Superior temporal gyrus (tissue), 1 donor: ENCODE data around the gene VPS36.
"Not testable (repeated sequence)": the region's sequence is repeated elsewhere in the genome, so short reads cannot be mapped to it uniquely, and the experiment has no call there.

Source experiments
- DNase-seq: peaks from one replicate; pipeline ENCODE4 v3.0.0-alpha.2; 2016; ENCODE audit errors: extremely low spot score

Gene VPS36

DNA sequence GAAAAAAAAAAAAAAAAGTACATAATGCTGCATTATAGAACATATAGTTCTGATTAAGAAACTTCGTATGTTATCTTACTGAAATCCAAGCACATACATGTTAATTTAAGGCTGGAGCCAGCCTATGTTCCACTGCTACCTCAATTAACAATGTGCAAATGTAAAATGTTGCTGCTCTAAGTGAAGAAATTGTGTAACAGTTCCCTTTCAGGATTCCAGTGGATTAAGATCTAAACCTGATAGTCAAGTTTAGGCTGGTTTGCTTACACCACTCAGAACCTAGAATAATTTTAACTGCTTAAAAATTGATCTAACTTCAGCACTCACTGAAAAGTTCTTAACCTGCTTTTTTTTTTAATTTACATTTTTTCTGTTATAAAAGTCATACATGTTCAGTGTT is 4.2 kb downstream of the VPS36 start:
- DNase-seq, result no peak

DNA sequence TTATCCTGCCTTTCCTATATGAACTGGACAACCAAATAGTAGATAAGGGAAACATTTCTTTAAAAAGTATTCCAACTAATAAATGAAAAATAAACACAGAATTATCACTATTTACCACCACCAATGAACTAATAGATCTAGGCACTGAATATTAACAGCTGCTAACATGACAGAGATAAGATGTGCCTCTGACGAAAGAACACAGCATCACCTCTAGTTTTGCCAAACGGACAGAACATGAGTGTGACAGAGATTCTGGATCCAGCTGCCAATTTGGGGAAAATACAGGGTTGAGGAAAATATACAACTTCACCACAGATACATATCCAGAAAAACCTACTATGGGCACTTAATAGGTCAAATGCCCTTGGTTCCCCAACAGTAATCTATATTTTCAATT is 18.0 kb downstream of the VPS36 start:
- no peak for DNase-seq

DNA sequence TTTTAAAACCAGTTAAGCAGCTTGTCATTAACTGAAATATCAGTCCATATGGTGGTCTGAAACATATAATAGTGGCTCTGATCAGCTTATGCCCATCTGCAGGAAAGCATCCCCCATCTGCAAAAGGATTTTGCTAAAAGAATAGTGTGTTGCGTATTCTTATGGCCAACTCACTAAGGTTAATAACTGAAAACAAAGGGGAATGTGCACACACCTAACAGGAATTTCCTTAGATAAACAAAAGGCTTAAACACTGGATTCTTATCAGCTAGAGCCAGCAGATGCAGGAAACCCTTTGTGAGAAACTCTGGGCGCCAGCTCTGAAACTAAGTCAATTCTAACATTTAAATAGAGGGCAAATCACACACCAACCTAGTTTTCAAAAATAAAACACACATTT is 22.1 kb downstream of the VPS36 start:
- no peak for DNase-seq

DNA sequence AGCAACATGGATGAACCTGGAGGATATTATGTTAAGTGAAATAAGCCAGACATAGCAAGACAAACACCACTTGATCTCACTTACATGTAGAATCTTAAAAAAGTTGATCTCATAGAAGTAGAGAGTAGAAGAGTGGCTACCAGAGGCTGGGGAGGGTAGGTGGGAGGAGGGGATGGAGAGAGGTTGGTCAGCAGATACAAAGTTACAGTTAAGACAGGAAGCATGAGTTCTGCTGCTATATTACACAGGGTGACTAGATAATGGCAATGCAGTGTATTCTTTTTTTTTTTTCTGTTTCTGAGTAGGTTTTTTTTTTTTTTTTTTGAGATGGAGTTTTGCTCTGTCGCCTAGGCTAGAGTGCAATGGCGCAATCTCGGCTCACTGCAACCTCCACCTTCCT is 29.2 kb downstream of the VPS36 start:
- no peak for DNase-seq

DNA sequence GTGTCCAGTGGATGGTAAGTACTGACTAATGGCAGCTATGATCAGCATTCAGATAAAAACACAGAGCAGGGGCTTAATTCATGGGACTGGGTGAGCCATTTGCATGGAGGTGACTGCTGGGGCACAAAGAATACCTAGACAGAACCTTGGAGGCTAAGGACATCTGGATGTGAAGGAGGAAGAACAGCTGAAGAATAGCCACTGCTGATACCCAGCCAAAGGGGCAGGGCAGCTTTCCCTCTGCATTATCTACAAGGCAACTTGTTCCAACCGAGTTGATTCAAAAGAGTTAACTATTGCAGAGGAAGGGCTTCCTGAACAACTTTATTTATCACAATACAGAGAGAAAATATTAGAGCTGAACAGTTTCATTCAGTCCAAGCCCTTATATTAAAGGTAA is 31.4 kb downstream of the VPS36 start:
- DNase-seq, result no peak

DNA sequence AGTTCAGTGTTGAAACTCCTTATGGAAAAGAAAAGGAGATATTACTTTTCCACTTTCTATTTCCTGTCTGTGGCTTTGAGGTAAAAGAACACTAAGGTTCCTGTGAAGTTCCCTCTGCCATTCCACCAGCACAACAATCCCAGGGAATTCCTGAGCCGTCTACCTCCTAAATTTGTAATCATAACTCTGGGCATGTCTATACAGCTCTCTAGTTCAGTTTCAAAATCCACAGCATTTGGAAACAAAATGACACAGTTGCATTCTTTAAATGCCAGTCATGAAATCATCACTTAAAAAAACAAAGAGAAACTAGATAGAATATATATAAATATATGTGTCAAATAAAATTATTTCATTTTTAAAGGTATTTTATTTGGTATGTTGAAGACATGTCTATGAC is 35.5 kb downstream of the VPS36 start:
- no peak for DNase-seq

DNA sequence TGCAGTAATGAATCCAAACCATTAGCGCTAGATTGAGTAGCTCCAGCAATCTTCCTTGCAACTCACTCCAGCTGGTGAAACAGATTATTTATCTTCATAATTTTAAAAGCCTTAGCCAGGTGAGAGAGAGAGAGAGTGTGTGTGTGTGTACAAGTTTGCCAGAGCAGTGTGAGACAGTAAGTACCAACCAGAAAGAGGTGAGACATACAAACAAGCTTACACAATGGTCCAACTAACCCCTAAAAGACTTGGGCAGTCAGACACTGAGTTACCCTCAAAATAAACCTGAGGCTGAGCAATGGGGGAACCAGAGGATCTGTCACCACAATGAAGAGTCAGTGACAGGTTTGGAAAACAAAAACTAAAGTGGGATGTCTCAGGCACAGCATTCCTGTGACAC is 36.4 kb downstream of the VPS36 start:
- no peak for DNase-seq

DNA sequence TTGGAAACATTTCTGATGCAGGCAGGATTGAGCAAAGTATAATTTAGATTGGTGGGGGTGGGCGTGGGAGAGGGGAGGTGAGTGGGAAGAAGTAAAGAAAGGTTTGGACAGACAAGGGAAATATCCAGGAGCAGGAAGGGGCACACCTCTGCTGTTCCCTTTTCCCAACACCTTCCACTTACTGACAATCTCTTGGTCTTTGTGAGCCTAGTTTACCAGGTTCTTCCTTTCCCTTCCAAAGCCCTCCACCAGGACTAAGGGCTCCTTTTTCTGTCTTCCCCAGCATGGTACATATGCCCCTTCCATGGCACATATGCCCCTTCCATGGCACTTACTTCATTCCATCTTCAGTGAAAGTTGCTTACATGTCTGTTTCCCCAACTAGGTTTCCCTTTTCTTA is 38.3 kb downstream of the VPS36 start:
- DNase-seq, result no peak

DNA sequence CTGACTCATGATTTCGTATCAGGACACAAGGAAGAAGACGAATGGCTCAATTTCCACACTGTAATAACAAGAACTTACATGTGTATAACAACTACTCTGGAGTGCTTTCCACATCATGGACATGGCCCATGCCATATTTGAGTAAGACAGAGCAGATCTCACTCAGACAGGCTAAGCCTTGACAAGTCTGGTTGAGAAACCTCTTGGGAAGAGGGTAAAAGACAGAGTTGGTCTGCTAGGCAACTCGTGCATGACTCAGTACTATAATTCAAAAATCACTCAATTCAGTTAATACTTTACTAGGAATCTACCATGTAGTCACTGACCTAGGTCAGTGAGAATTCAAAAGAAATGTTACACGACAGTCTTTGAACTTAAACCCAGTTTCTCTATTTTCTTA is 38.8 kb downstream of the VPS36 start:
- DNase-seq, result no peak

DNA sequence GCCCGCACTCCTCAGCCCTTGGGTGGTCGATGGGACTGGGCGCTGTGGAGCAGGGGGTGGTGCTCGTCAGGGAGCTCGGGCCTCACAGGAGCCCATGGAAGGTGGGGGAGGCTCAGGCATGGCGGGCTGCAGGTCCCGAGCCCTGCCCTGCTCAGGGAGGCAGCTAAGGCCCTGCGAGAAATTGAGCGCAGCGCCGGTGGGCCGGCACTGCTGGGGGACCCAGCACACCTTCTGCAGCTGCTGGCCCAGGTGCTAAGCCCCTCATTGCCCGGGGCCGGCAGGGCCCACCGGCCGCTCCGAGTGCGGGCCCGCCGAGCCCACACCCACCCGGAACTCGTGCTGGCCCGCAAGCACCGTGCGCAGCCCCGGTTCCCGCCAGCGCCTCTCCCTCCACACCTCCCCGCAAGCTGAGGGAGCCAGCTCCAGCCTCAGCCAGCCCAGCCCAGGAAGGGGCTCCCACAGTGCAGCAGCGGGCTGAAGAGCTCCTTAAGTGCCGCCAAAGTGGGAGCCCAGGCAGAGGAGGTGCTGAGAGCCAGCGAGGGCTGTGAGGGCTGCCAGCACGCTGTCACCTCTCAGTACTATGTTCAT is 42.3 kb downstream of the VPS36 start:
- not testable (repeated sequence) for DNase-seq

DNA sequence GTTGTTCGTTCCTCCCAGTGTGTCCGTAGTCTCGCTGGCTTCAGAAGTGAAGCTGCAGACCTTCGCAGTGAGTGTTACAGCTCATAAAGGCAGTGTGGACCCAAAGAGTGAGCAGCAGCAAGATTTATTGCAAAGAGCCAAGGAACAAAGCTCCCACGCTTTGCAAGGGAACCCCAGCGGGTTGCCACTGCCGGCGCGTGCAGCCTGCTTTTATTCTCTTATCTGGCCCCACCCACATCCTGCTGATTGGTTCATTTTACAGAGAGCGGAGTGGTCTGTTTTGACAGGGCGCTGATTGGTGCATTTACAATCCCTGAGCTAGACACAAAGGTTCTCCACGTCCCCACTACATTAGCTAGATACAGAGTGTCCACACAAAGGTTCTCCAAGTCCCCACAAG is 43.0 kb downstream of the VPS36 start:
- not testable (repeated sequence) for DNase-seq

DNA sequence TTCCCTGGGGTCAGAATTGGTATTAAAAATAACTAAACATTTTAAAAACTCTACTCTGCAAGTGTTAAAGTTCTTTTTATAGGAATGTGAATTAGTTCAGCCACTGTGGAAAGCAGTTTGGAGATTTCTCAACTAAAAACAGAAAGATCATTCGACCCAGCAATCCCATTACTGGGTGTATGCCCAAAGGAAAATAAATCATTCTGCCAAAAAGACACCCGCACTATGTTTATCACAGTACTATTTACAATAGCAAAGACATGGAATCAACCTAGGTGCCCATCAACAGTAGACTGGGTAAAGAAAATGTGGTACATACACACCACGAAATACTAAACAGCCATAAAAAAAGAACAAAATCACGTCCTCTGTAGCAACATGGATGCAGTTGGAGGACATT is 43.8 kb downstream of the VPS36 start:
- DNase-seq, result no peak

DNA sequence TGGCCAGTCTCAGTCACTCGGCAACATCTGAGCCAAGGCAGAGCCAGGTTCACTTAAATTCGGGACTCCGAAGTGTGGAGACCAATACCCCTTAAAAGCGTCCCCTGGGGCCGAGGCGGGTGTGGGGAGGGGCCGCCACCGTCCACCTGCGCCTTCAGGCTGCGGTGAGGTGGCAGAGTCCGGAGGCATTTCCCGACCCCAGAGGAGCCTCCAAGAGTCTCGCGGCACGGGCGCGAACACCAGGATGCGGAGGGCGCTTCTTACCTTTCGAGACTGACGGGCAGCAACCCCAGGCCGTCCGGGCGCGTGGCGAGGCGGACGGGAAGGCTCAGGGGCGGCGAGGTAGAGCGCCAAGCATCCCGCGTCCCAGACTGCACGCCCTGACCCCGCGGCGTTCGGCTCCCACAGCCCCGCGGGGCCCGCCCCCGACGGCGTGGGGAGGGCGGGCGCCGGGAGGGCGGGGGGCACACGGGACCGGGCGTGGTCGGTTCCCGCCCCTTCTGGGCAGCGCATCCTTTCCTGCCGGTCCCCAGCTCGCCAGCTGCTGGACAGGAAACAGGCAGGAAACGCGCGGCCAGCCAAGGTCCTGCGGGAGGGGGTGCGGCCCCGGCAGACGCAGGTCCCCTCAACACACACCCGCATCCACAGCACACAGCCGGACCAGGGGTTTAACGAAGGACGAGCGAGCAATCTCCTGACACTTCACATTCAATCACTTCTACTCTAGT is 44.5 kb downstream of the VPS36 start, which contains the start of gene THSD1:
TSS of gene THSD1 (minus strand) at position 406 of the 728 bp plus-strand sequence. CDS start 3,572 bp downstream, outside the sequence.
- DNase-seq, result no peak

DNA sequence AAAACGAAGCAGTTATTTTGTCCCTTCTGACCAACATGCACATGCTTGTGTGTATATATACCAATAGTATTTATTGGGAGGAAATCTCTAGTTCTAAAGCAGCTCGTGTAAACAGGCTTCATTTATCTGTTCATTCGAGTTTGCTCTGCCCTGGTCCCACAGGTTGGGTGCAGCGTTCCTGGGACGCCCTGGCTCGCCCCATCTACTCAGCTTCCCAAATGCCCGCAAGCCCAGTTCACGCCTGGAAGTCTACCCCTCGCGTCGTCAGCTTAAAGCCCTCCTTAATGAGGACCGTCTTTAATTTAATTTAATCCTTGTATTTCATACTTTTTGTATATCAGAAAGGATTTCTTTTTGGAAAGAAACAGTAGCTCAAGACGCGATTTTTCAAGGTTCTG is 45.1 kb downstream of the VPS36 start:
- DNase-seq, result no peak

DNA sequence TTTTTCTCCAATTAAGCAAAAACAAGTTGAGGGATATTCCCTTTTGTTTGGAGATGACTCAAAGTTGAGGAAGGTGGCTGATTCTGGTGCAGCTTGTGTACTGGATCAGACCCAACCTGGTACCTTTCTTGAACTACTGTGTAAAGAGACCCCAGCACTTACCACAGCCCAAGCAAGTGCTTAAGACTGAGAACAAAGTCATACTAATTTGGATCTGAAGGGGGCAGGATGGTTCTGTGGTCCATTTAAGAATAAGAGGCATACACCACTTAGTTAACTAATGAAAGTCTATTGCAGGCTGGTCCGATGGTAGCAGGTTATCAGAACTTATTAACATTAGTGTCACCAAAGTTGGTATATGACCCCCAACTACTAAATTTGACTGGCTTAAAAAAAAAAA is 50.7 kb downstream of the VPS36 start:
- no peak for DNase-seq

DNA sequence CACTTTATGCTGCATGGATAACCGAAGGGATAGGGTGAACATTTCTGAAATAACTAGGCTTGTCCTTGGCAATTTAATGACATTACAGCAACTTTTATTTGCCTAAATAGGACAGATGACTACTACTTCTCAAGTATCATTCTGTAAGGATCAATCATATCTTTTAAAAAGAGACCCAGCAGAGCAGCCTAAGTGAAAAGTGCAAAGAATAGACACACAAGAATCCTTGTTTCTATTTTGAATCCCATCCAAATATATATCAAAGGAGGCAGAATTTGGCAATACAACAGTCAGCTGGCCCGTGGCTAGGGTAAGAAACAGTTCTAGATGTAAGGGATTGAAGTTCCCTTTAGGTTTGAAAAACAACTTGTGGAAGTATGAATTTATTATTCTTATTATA is 51.4 kb downstream of the VPS36 start:
- no peak for DNase-seq

DNA sequence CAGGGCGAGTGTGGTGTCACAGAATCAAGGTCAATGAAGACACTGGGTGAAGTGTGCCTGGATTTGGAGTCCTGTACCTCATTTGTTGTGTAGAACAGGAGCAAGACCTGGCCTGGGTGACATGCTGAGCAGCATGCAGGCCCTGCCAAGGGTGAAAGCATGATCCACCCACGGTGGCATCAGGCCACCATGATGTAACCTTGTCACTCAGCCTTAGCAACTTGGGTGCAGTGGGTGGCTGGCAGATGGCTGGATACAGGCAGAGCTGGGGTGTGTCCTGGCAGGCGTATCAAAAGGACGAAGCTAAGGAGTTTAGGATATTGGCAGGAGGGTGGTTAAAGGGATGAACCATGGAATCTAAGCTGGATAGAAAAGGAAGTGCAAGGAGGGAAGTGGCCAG is 54.7 kb downstream of the VPS36 start:
- DNase-seq, result no peak

DNA sequence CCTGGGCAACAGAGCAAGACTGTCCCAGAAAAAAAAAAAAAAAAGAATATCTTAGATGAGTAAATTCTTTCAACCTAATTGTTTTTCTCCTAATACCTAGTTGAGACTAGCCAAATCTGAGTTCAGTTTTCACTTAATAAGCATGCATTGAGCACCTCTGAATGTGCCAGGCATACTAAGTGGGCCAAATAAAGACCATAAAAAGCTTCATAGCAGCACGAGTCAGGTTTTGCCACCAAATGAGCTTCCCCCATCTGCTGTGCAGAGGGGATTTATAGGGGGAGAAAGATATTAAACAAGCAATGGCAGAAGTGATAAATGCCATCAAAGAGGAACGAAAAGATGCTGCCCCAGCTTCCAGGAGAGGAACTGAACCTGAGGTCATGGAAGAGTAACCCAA is 55.8 kb downstream of the VPS36 start:
- DNase-seq, result no peak

DNA sequence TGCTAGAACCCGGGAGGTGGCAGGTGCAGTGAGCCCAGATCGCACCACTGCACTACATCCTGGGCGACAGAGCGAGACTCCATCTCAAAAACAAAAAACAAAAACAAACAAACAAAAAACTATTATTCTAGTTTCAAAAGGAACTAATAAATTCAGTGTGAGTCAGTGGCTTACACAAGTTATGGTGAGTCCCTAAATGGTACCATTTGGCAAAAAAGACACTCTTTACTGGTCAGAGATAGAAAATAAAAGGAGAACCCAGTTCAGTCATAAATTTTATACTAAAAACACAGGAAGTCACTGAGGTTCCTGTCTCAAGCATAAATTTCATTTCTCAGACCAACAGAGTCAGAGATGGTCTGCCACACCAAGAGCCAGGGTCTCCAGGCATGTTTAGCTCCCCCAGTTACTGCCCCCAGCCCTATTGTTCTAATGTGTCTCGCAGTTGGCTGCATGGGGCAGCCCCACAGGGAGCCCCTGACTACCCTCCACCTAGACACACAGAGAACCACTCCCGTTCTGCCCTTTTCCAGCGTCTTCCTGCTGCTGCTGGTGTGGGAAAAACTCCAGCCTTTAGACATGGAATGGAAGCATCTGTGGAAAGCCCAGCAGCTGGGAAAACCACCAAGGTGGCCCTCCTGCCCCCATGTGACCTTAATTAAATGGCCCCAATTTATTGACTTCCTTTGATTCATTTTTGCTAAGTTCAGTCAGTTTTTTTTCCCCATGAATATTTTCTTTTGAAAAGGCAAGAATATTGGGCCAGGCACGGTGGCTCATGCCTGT is 56.7 kb downstream of the VPS36 start:
- no peak for DNase-seq

DNA sequence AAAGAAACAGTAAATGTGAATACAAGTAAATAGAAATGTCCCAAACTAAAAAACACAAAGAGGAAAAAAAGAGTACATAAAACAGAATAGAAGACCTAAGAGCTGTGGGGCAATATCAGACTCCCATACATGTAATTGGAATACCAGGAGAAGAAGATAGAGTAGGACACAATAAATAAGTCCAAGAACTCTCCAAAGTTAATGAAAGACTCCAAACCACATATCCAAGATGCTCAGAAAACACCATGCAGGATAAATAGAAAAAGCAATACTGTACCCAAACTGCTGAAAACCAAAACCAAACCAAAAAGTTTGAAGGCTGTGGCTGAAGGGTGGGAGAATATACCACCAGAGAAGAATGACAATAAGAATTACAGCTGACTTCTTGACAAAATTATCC is 62.7 kb downstream of the VPS36 start:
- no peak for DNase-seq

DNA sequence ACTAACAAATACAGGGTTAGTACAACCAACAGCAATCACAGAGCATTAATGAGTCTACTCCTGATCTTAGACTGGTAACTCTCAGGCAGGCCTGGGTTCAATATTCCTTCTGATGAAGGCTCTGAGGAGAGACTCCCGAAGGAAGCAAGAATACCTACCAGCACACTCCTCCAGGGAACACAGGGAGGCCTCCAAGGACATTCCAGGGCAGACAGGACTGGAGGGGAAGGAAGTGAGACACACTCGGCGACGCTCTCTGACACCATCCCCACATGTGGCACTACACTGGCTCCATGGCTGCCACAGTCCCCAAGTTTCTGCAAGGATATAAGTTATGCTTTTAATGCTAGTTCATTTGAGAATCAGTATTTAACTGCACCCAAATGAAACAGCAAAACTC is 64.6 kb downstream of the VPS36 start:
- DNase-seq, result no peak

DNA sequence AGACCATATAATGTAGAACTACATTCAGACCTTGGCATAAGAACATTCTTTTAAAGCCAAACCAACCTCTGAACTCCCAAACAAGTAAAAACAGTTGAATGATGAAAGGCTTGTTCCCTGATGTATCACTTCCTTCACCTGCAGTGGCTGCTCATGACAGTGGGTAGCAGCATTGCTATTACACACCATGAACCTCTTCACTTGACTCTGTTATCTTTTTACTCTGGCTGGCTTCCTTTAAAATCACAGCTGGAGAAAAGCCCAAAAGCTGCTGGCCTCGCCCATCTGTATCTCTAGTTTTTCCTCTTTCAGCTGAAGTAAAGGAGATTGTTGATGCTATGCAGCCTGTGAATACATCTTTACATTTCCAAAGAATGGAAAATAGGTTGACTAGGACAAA is 67.1 kb downstream of the VPS36 start:
- no peak for DNase-seq

DNA sequence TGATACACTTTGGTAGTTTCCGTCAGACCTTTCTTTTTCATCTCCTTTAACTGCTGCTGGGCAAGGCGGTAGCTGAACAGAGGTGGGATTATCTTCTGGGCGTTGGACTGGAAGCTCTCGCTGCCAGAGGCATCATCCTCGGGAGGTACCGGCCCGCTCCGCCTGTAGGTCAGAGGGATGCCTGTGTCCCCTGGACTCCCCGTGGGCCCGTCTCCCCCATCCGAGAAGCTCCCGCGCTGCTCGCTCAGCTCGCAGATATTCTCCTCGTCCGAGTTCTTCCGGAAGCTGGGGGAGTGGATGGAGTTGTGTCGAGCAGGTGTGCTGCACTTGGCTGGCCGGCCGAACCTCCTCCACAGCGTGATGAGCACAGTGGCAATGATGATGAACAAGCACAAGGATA is 72.1 kb downstream of the VPS36 start:
- no peak for DNase-seq
